GM12878 (cell line): ENCODE results near the gene RALGAPA2. TPM values are rescaled to one million over a fixed set of nuclear protein-coding genes. Genes with fewer than 3 reads are reported as not detected.

Experiments used
- ATAC-seq: fragments of 200-7000 bp; cut with Tn5 transposase; 3 replicates; pipeline ENCODE4 v1.9.1; 2020; ENCODE audit warnings: mild to moderate bottlenecking, moderate library complexity
- BruUV-seq: library from RNA; stranded (reverse); fragments of 400-500 nt; replicated peaks from 2 replicates; lab custom pipeline; 2021; lab: Mats Ljungman, UMichigan
- CTCF ChIA-PET: fragments of 300-600 bp; sonication (Branson Sonifier 250); formaldehyde crosslinking; extraction: SDS; loops from one replicate; lab custom pipeline; 2021; ENCODE audit warnings: inconsistent platforms; lab: Yijun Ruan, JAX
- POLR2A ChIA-PET: fragments of 350-600 bp; formaldehyde crosslinking; extraction: SDS; loops from one replicate; lab custom pipeline; 2021; ENCODE audit warnings: inconsistent platforms; lab: Charles Lee
- RAD21 ChIA-PET: fragments of 300-600 bp; sonication (Branson Sonifier 250); formaldehyde crosslinking; loops from one replicate; lab custom pipeline; 2023; ENCODE audit warnings: antibody characterized with exemption; ENCODE audit not compliant: unreplicated experiment; lab: Charles Lee
- SMC1A ChIA-PET: fragments of 300-600 bp; sonication (Branson Sonifier 250); formaldehyde crosslinking; loops from one replicate; lab custom pipeline; 2023; ENCODE audit not compliant: unreplicated experiment, uncharacterized antibody; lab: Charles Lee
- DNase-seq: peaks from one replicate; pipeline ENCODE4 v3.0.0-alpha.2; 2011; ENCODE audit warnings: low read depth, low spot score
- FAIRE-seq: peaks from 3 replicates; lab custom pipeline; 2011; peaks lifted over from hg19 to GRCh38; lab: Jason Lieb, UNC
- H2AFZ ChIP-seq: 2 replicates; pipeline ENCODE4 v1.6.0; 2011; ENCODE audit warnings: low read depth, low read length, control low read depth; ENCODE audit not compliant: control insufficient read depth
- H3K27ac ChIP-seq: 2 replicates; pipeline ENCODE4 v1.5.1; 2011; ENCODE audit warnings: control low read depth; ENCODE audit not compliant: control insufficient read depth, insufficient read depth
- H3K27me3 ChIP-seq, 2 experiments: replicated peaks in 1 of 2; 2 replicates each; pipeline versions ENCODE4 v1.6.0 to v1.6.1; 2011; ENCODE audit warnings: low read length in 1 of 2; ENCODE audit not compliant: control insufficient read depth in 2 of 2, insufficient read depth in 2 of 2
- H3K36me3 ChIP-seq, 2 experiments: 2 replicates each; pipeline ENCODE4 v1.5.1; 2011; ENCODE audit warnings: low read length in 1 of 2; ENCODE audit not compliant: control insufficient read depth in 2 of 2, insufficient read depth in 2 of 2
- H3K4me1 ChIP-seq: 2 replicates; pipeline ENCODE4 v1.6.1; 2011; ENCODE audit warnings: mild to moderate bottlenecking, low read length, moderate library complexity, mixed read lengths; ENCODE audit not compliant: control insufficient read depth, insufficient read depth
- H3K4me2 ChIP-seq: 2 replicates; pipeline ENCODE4 v1.6.0; 2011; ENCODE audit warnings: control low read depth; ENCODE audit not compliant: control insufficient read depth, insufficient read depth
- H3K4me3 ChIP-seq: fragments of 200-600 bp; sonication (generic); 2 replicates; pipeline ENCODE4 v1.5.1; 2016
- H3K79me2 ChIP-seq: 2 replicates; pipeline ENCODE4 v1.6.0; 2011; ENCODE audit warnings: low read length; ENCODE audit not compliant: control insufficient read depth, insufficient read depth
- H3K9ac ChIP-seq: 2 replicates; pipeline ENCODE4 v1.8.0; 2011; ENCODE audit warnings: low read length, control low read depth, mixed read lengths; ENCODE audit not compliant: control insufficient read depth, insufficient read depth
- H3K9me3 ChIP-seq: replicated peaks from 3 replicates; pipeline ENCODE4 v1.5.1; 2011; ENCODE audit warnings: mild to moderate bottlenecking, low read length; ENCODE audit not compliant: control insufficient read depth, insufficient read depth
- H4K20me1 ChIP-seq: 2 replicates; pipeline ENCODE4 v1.6.0; 2011; ENCODE audit not compliant: control insufficient read depth, insufficient read depth
- CEBPB ChIP-seq, 2 experiments: fragments of 150-350 bp in 1 of 2; IDR thresholded peaks; 2 replicates each; pipeline ENCODE4 v1.6.1; 2012 to 2014; ENCODE audit warnings: low read depth in 2 of 2, low read length in 2 of 2, borderline replicate concordance in 1 of 2, inconsistent platforms in 1 of 2
- LARP7 ChIP-seq: fragments of 450-650 bp; IDR thresholded peaks from 2 replicates; pipeline ENCODE4 v1.6.1; 2017; ENCODE audit warnings: mild to moderate bottlenecking
- POU2F2 ChIP-seq: IDR thresholded peaks from 3 replicates; pipeline ENCODE4 v1.6.1; 2011; ENCODE audit warnings: low read depth, mild to moderate bottlenecking, low read length, borderline replicate concordance
- RELA ChIP-seq: fragments of 450-650 bp; IDR thresholded peaks from 2 replicates; pipeline ENCODE4 v1.8.0; 2014; ENCODE audit warnings: borderline replicate concordance; ENCODE audit not compliant: partially characterized antibody
- SP1 ChIP-seq: IDR thresholded peaks from one replicate; pipeline ENCODE4 v1.6.1; 2011; ENCODE audit warnings: low read depth, low read length
- SUZ12 ChIP-seq: fragments of 200-600 bp; sonication (generic); IDR thresholded peaks from one replicate; pipeline ENCODE4 v1.6.1; 2018; ENCODE audit warnings: antibody characterized with exemption, mild to moderate bottlenecking; ENCODE audit not compliant: unreplicated experiment
- WGBS: methylation state at CpG from one replicate; pipeline ENCODE4 v1.1.6; 2016; ENCODE audit warnings: low lambda C conversion rate; ENCODE audit not compliant: insufficient replicate concordance, insufficient coverage; ENCODE audit errors: missing lambda C conversion rate; 5-methylcytosine and 5-hydroxymethylcytosine counted together
- in situ Hi-C: fragments of 300-500 bp; cut with MboI; formaldehyde crosslinking; loops from 9 replicates; pipeline ENCODE4 v1.14.3; 2018; ENCODE audit warnings: mixed read lengths
- intact Hi-C: fragments of 100-400 bp; cut with micrococcal nuclease; formaldehyde crosslinking; loops from one replicate; pipeline ENCODE4 v1.14.2; 2022; ENCODE audit not compliant: unreplicated experiment
- polyA plus RNA-seq, 11 experiments: library from polyadenylated mRNA; depleted of rRNA in 4 of 11; unstranded in 6 of 11; stranded (reverse) in 5 of 11; fragments of >200 nt; fragmentation: Nextera tagmentation in 4 of 11; fragmentation: Illumina TruSeq in 1 of 11; extraction: Ambion mirVana in 4 of 11; extraction: Trizol in 1 of 11; gene quantifications; 1 replicate in 1 of 11; 2 replicates in 10 of 11; pipeline versions ENCODE4 v1.2.1 to v1.2.3, GENCODE V29; 2011 to 2016; ENCODE audit warnings: inconsistent platforms in 2 of 11, missing spikeins in 2 of 11, low read depth in 1 of 11
- total RNA-seq, 4 experiments: library from RNA; depleted of rRNA in 3 of 4; stranded (reverse); fragments of >200 nt in 3 of 4; fragmentation: Illumina TruSeq in 1 of 4; extraction: Trizol in 1 of 4; gene quantifications; 2 replicates each; pipeline versions ENCODE4 v1.2.1 to v1.2.3, GENCODE V29; 2013 to 2021
- TF ChIP-seq, protein P1 (sequence below): fragments of 450-650 bp; formaldehyde crosslinking; IDR thresholded peaks from 2 replicates; pipeline ENCODE4 v1.4.0; 2022; ENCODE audit warnings: mild to moderate bottlenecking, moderate library complexity
- TF ChIP-seq, protein P2 (sequence below): fragments of 450-650 bp; formaldehyde crosslinking; IDR thresholded peaks from 2 replicates; pipeline ENCODE4 v1.5.0; 2022; ENCODE audit warnings: mild to moderate bottlenecking, missing genetic modification characterization
- TF ChIP-seq, protein P3 (sequence below): fragments of 450-650 bp; formaldehyde crosslinking; IDR thresholded peaks from 2 replicates; pipeline ENCODE4 v1.4.0; 2020; ENCODE audit warnings: mild to moderate bottlenecking, moderate library complexity
- TF ChIP-seq, protein P4 (sequence below): fragments of 450-650 bp; IDR thresholded peaks from 2 replicates; pipeline ENCODE4 v1.6.1; 2018; ENCODE audit warnings: borderline replicate concordance, mild to moderate bottlenecking; ENCODE audit not compliant: partially characterized antibody

Gene RALGAPA2
- total and polyA plus RNA-seq, 10 of the 15 experiments (the other 5 are each of a cell fraction or from before 2014, with no cell fraction given) = 2.9 to 29.4 (median 19.6) TPM

DNA sequence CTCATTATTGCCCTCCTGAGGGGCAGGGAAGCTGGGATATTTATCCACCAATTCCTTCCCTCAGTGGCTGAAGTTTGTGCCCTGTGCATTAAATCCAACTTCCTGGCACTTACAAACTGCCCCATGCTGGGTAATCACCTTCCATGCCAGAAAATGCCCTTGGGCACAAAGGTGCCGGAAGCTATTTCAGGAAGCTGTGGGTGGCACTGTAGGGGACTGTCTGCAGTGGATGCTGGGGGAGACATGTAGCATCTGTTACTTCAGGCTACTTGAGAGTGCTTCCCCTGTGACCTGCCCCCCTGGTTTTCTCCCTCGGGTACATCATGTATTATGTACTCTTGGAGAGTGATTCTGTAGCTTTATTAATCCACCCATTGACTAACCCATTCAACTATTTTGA lies 24.7 kb upstream of the RALGAPA2 start:
- intact Hi-C loops (no loop called here), in situ Hi-C loops (no loop called here)
- ChIA-PET CTCF (interaction anchor here (0.7 to 1.4 kb wide), 5 partner anchors 19 to 361 kb away, joined by 3 to 5 read pairs (median 4); no protein-coding TSS in a partner anchor), SMC1A (interaction anchor here (0.5 to 3.2 kb wide), 7 partner anchors 11 to 948 kb away, joined by 3 to 11 read pairs (median 5); no protein-coding TSS in a partner anchor), RAD21 (interaction anchor here (1.3 kb wide), 1 partner anchor 27 kb away, joined by 3 read pairs; no protein-coding TSS in a partner anchor), POLR2A (no interaction called here)
- ATAC-seq (peak; percentile 16), FAIRE-seq (no peak), DNase-seq (no peak)
- no peaks in the 10 kb centered on the region for H3K27me3 ChIP-seq
- H2AFZ ChIP-seq = no peak overlapping the region
- peaks cover 21% of the 10 kb centered on the region for H3K4me1 ChIP-seq
- H3K9ac ChIP-seq = no peak overlapping the region
- BruUV-seq = no TSS peak
- no peaks in the 10 kb centered on the region for H4K20me1 ChIP-seq
- H3K4me2 ChIP-seq = no peak overlapping the region
- H3K36me3 ChIP-seq = no peaks in the 10 kb centered on the region
- no peak overlapping the region for H3K27ac ChIP-seq
- no peaks in the 10 kb centered on the region for H3K9me3 ChIP-seq
- no peaks in the 10 kb centered on the region for H3K79me2 ChIP-seq
- no peak overlapping the region for H3K4me3 ChIP-seq
- 3% methylated on average over 2 of the region's 2 CpGs for WGBS
- no peak for TF ChIP-seq RELA
- no peak for TF ChIP-seq SUZ12
- no peak for TF ChIP-seq LARP7
- TF ChIP-seq POU2F2 = no peak
- TF ChIP-seq, protein P1, sequence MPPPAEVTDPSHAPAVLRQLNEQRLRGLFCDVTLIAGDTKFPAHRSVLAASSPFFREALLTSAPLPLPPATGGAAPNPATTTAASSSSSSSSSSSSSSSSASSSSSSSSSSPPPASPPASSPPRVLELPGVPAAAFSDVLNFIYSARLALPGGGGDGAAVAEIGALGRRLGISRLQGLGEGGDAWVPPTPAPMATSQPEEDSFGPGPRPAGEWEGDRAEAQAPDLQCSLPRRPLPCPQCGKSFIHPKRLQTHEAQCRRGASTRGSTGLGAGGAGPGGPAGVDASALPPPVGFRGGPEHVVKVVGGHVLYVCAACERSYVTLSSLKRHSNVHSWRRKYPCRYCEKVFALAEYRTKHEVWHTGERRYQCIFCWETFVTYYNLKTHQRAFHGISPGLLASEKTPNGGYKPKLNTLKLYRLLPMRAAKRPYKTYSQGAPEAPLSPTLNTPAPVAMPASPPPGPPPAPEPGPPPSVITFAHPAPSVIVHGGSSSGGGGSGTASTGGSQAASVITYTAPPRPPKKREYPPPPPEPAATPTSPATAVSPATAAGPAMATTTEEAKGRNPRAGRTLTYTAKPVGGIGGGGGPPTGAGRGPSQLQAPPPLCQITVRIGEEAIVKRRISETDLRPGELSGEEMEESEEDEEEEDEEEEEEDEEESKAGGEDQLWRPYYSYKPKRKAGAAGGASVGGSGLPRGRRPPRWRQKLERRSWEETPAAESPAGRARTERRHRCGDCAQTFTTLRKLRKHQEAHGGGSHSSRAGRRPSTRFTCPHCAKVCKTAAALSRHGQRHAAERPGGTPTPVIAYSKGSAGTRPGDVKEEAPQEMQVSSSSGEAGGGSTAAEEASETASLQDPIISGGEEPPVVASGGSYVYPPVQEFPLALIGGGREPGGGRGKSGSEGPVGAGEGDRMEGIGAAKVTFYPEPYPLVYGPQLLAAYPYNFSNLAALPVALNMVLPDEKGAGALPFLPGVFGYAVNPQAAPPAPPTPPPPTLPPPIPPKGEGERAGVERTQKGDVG (CRISPR knock-in tag) = no peak
- TF ChIP-seq, protein P2, sequence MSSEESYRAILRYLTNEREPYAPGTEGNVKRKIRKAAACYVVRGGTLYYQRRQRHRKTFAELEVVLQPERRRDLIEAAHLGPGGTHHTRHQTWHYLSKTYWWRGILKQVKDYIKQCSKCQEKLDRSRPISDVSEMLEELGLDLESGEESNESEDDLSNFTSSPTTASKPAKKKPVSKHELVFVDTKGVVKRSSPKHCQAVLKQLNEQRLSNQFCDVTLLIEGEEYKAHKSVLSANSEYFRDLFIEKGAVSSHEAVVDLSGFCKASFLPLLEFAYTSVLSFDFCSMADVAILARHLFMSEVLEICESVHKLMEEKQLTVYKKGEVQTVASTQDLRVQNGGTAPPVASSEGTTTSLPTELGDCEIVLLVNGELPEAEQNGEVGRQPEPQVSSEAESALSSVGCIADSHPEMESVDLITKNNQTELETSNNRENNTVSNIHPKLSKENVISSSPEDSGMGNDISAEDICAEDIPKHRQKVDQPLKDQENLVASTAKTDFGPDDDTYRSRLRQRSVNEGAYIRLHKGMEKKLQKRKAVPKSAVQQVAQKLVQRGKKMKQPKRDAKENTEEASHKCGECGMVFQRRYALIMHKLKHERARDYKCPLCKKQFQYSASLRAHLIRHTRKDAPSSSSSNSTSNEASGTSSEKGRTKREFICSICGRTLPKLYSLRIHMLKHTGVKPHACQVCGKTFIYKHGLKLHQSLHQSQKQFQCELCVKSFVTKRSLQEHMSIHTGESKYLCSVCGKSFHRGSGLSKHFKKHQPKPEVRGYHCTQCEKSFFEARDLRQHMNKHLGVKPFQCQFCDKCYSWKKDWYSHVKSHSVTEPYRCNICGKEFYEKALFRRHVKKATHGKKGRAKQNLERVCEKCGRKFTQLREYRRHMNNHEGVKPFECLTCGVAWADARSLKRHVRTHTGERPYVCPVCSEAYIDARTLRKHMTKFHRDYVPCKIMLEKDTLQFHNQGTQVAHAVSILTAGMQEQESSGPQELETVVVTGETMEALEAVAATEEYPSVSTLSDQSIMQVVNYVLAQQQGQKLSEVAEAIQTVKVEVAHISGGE (CRISPR knock-in tag) = no peak
- TF ChIP-seq, protein P3, sequence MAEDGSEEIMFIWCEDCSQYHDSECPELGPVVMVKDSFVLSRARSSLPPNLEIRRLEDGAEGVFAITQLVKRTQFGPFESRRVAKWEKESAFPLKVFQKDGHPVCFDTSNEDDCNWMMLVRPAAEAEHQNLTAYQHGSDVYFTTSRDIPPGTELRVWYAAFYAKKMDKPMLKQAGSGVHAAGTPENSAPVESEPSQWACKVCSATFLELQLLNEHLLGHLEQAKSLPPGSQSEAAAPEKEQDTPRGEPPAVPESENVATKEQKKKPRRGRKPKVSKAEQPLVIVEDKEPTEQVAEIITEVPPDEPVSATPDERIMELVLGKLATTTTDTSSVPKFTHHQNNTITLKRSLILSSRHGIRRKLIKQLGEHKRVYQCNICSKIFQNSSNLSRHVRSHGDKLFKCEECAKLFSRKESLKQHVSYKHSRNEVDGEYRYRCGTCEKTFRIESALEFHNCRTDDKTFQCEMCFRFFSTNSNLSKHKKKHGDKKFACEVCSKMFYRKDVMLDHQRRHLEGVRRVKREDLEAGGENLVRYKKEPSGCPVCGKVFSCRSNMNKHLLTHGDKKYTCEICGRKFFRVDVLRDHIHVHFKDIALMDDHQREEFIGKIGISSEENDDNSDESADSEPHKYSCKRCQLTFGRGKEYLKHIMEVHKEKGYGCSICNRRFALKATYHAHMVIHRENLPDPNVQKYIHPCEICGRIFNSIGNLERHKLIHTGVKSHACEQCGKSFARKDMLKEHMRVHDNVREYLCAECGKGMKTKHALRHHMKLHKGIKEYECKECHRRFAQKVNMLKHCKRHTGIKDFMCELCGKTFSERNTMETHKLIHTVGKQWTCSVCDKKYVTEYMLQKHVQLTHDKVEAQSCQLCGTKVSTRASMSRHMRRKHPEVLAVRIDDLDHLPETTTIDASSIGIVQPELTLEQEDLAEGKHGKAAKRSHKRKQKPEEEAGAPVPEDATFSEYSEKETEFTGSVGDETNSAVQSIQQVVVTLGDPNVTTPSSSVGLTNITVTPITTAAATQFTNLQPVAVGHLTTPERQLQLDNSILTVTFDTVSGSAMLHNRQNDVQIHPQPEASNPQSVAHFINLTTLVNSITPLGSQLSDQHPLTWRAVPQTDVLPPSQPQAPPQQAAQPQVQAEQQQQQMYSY (CRISPR knock-in tag) = no peak
- TF ChIP-seq SP1 = no peak
- TF ChIP-seq CEBPB (IDR thresholded peaks at IDR 0.05; ENCODE audit: borderline replicate concordance in 1 of 2, low read depth in 2 of 2, low read length in 2 of 2) = no peak
- TF ChIP-seq, protein P4, sequence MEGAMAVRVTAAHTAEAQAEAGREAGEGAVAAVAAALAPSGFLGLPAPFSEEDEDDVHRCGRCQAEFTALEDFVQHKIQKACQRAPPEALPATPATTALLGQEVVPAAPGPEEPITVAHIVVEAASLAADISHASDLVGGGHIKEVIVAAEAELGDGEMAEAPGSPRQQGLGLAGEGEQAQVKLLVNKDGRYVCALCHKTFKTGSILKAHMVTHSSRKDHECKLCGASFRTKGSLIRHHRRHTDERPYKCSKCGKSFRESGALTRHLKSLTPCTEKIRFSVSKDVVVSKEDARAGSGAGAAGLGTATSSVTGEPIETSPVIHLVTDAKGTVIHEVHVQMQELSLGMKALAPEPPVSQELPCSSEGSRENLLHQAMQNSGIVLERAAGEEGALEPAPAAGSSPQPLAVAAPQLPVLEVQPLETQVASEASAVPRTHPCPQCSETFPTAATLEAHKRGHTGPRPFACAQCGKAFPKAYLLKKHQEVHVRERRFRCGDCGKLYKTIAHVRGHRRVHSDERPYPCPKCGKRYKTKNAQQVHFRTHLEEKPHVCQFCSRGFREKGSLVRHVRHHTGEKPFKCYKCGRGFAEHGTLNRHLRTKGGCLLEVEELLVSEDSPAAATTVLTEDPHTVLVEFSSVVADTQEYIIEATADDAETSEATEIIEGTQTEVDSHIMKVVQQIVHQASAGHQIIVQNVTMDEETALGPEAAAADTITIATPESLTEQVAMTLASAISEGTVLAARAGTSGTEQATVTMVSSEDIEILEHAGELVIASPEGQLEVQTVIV = no peak
